ENCODE results near the gene CASP3.
"Not testable (repeated sequence)": the region's sequence is repeated elsewhere in the genome, so short reads cannot be mapped to it uniquely, and the experiment has no call there.

The CASP3 gene

GRCh38 chr4:184662236-184662635, 13.0 kb upstream of the CASP3 start:
- DNase-seq: no peak

- no peak for DNase-seq
Measured at GRCh38 chr4:184660978-184661377, 11.7 kb upstream of the CASP3 start.

- DNase-seq: not testable (repeated sequence)
Measured at GRCh38 chr4:184657820-184658219, 8.6 kb upstream of the CASP3 start.

- no peak for DNase-seq
Measured at GRCh38 chr4:184657144-184657543, 7.9 kb upstream of the CASP3 start.

- no peak for DNase-seq
Measured at GRCh38 chr4:184655889-184656869, 6.9 kb upstream of the CASP3 start.

- no peak for DNase-seq
Measured at GRCh38 chr4:184653650-184654049, 4.4 kb upstream of the CASP3 start.

GRCh38 chr4:184652681-184653080, 3.4 kb upstream of the CASP3 start:
- DNase-seq: not testable (repeated sequence)

GRCh38 chr4:184651899-184652298, 2.7 kb upstream of the CASP3 start:
- DNase-seq: no peak

GRCh38 chr4:184649971-184650855, 966 bp upstream of the CASP3 start:
- DNase-seq: peak; percentile 83

- DNase-seq: peak; percentile 76
Measured at GRCh38 chr4:184648313-184649025, 778 bp downstream of the CASP3 start.

GRCh38 chr4:184648054-184648312, 1.3 kb downstream of the CASP3 start:
- DNase-seq: no peak

- peak; percentile 53 for DNase-seq
Measured at GRCh38 chr4:184647266-184648053, 1.8 kb downstream of the CASP3 start.

- no peak for DNase-seq
Measured at GRCh38 chr4:184645904-184646610, 3.2 kb downstream of the CASP3 start.

- DNase-seq: no peak
Measured at GRCh38 chr4:184644553-184645307, 4.5 kb downstream of the CASP3 start.

GRCh38 chr4:184643731-184644130, 5.5 kb downstream of the CASP3 start:
- no peak for DNase-seq

GRCh38 chr4:184641451-184641850, 7.8 kb downstream of the CASP3 start:
- no peak for DNase-seq

- no peak for DNase-seq
Measured at GRCh38 chr4:184641022-184641421, 8.2 kb downstream of the CASP3 start.

GRCh38 chr4:184636897-184637296, 12.3 kb downstream of the CASP3 start:
- DNase-seq: no peak

- DNase-seq: no peak
Measured at GRCh38 chr4:184636144-184636543, 13.1 kb downstream of the CASP3 start.

- no peak for DNase-seq
Measured at GRCh38 chr4:184635381-184635780, 13.9 kb downstream of the CASP3 start.

GRCh38 chr4:184632842-184633241, 16.4 kb downstream of the CASP3 start:
- DNase-seq: no peak

Measured in OCI-M1 (cell line).